22Rv1 (cell line): ENCODE measurements around the gene MAN2A1.

ENCODE experiments used
- H3K27ac ChIP-seq: fragments of 450-650 bp; 2 replicates; pipeline ENCODE4 v1.5.1; 2017
- ZFX ChIP-seq: fragments of 450-650 bp; IDR thresholded peaks from 2 replicates; pipeline ENCODE4 v1.6.1; 2017; ENCODE audit warnings: antibody characterized with exemption, borderline replicate concordance
- TF ChIP-seq, protein P1 (sequence below): fragments of 450-650 bp; IDR thresholded peaks from 2 replicates; pipeline ENCODE4 v1.5.1; 2017; ENCODE audit warnings: mild to moderate bottlenecking

MAN2A1 gene

DNA sequence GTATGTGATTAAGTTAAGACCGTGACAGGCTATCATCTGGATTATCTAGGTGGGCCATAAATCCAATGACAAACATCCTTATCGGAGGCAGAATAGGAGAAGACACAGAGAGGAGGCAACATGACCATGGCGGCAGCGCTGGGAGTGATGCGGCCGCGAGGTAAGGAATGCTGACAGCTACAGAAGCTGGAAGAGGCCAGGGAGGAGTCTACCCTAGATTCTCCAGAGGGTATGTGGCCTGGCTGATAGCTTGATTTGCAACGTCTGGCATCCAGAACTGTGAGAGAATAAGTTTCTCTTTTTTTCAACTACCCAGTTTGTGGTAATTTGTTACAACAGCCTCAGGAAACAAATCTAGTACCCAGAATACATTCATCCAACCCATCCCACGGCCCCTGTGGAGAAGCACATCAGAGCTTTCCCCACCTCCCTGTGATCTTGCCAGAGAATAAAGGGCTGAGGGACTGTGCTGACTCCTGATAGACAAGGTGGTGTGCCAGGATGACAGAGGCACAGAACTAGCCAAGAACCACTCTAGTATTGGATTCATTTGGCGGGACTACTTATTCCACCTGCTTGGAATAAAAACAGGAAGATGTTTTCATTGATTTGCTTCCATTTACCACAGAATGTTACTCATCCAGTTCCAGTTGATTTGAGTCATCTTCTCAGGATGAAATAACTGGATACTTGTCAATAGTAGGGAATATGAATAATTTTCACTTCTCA, 187.4 kb downstream of the MAN2A1 start:
- no peak for TF ChIP-seq ZFX
- H3K27ac ChIP-seq, result no peak overlapping the region

DNA sequence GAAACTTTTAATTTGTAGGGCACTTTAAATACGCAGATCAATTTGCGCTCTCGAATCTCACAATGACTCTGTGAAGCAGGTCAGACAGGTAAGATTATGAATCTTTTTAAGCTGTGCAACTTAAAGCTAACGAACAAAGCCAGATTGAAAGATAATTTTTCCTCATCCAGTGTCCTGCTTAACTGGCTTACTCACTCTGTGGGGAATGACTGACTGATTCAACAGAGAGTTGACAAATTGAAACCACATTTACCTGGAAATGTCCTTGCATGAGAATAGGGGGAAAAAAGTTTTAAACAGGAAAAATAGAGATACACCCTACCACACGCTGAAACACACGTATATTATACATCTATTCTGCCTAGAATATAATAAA, 187.9 kb downstream of the MAN2A1 start:
- H3K27ac ChIP-seq, result no peak overlapping the region
- TF ChIP-seq, protein P1, sequence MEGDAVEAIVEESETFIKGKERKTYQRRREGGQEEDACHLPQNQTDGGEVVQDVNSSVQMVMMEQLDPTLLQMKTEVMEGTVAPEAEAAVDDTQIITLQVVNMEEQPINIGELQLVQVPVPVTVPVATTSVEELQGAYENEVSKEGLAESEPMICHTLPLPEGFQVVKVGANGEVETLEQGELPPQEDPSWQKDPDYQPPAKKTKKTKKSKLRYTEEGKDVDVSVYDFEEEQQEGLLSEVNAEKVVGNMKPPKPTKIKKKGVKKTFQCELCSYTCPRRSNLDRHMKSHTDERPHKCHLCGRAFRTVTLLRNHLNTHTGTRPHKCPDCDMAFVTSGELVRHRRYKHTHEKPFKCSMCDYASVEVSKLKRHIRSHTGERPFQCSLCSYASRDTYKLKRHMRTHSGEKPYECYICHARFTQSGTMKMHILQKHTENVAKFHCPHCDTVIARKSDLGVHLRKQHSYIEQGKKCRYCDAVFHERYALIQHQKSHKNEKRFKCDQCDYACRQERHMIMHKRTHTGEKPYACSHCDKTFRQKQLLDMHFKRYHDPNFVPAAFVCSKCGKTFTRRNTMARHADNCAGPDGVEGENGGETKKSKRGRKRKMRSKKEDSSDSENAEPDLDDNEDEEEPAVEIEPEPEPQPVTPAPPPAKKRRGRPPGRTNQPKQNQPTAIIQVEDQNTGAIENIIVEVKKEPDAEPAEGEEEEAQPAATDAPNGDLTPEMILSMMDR, result no peak
- no peak for TF ChIP-seq ZFX

DNA sequence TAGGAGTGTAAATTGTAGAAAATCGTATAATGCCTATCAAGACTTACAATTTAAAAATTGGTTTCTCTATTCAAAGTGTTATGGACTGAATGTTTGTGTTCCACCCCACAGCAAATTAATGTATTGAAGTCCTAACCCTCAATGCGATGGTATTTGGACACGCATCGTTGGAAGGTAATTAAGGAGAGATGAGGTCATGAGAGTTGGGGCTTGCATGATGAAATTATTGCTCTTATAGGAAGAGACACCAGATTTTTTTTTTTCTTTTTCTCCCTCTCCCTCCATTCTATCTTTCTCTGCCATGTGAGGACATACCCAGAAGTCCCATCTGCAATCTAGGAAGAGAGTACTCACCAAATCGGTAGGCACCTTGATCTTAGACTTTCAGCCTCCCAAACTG, 189.2 kb downstream of the MAN2A1 start:
- no peak overlapping the region for H3K27ac ChIP-seq
- TF ChIP-seq, protein P1, result no peak
- no peak for TF ChIP-seq ZFX

DNA sequence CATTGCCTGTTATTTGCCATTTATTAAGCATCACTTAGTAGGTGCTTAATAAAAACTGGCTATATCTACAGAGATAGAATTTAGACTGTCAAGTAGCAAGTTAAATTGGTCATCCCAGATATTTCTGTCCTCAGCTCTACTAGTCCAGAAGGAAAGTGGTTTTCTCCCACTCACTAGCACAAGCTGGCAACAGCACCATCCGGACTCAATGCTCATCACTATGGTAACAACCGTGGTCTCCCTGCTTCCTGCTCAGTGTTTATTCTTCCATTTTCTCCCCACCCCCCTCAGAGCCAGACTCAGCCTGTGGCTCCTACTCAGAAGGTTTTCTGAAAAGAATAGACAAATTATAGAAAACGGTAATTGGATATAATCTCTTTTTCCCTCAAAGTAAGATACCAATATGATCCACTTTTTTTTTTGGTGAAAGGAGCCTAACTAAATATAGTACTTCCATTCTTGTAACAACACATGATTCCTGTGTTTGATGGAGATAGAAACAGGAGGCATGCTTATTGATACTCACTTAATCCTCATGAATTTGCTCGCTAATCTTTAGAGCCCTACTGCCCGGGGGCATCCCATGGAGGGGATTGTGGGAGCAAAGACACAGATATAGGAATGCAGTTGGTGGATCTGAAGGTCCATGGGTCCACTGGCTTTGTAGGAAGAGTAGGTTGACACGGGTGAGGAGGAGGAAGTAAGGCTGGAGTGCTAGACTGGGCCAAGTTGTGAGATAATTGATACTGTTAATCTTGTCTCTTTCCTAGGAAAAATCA, 191.4 kb downstream of the MAN2A1 start:
- no peak overlapping the region for H3K27ac ChIP-seq
- TF ChIP-seq ZFX, result no peak
- TF ChIP-seq, protein P1, result no peak

DNA sequence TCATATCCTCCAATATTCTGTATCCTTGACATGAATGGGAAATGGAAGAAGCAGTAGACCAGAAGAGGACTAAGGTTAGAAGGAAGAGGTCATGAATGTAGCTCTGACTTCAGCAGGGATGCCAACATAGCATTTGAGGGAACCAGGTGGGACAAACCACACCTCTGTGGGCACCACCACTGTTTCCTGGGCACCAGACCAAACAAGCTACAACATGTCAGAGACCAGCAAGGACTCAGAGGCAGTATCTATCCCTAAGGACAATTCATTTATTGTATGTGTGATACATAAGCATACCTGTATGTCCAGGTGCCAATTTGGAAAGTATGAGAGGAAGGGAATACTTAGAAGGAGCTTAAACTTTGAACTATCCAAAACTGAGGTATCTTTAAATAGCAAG, 192.8 kb downstream of the MAN2A1 start:
- H3K27ac ChIP-seq, result no peak overlapping the region
- TF ChIP-seq, protein P1, result no peak
- no peak for TF ChIP-seq ZFX

DNA sequence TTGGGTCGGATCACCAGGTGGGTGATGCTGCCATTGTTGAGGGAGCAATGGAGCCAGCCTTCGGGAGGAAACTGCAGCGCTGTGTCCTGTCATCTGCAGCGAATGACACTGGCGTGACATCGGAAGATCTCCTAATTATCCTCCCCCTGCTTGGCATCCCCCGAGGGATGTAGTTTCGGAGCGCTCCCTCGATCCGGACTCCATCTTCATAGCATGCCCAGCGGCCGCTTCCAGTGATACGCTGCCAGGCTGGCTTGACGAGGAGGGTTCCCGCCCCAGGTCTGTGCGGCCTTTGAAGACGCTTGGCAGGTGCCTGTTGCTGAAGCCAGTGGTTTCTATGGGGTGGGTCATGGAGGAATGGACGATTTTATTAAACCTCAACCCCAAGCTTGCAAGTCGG, 194.9 kb downstream of the MAN2A1 start:
- TF ChIP-seq, protein P1, result no peak
- no peak for TF ChIP-seq ZFX
- no peak overlapping the region for H3K27ac ChIP-seq

DNA sequence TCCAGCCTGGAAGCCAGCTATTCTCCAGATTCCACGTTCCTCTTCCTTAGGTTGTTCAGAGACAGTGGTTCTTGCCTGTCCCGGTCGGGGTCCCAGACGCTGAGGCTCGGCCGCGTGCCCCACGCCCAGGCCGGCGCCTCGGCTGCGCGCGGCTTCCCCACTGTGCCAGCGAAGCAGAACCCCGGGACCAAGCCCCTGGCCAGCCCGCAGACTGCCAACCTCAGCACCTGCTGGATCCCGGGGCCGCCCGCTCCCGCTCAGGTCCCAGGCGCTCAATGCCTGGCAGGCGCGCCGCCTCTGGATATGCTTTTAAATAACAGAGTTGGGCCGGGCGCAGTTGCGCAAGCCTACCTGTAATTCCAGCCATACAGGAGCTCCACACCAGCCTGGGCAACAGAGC, 195.5 kb downstream of the MAN2A1 start:
- no peak overlapping the region for H3K27ac ChIP-seq
- TF ChIP-seq, protein P1, result no peak
- no peak for TF ChIP-seq ZFX
